ENCODE results near the gene COL8A2.
A peak's percentile ranks its signal among the peaks of the same experiment; 100 is the strongest.

COL8A2 gene

GRCh38 chr1:36091141-36091540, 33.9 kb downstream of the COL8A2 start:
- Histone ChIP-seq H3K36me3 (ENCODE audit: control insufficient read depth in 2 of 2, insufficient read depth in 1 of 2, low read length in 2 of 2) (peaks cover 4 to 63% of the 10 kb centered on the region in 2 experiments; a peak in 2 of 3 replicates), H3K4me1 (ENCODE audit: control insufficient read depth, insufficient read depth, low read length) (no peaks in the 10 kb centered on the region), H3K9me3 (ENCODE audit: control insufficient read depth, insufficient read depth, low read depth, low read length) (no peaks in the 10 kb centered on the region), H3K27ac (ENCODE audit: extremely low read depth, low read depth, low read length) (no peak overlapping the region), H3K4me3 (ENCODE audit: low read depth, low read length) (no peak overlapping the region)
- TF ChIP-seq ZBTB11 (tag by site-specific recombination; conservative IDR thresholded peaks at IDR 0.05; ENCODE audit: low read depth) = no peak
- no peak for TF ChIP-seq ZBTB1 (tag by site-specific recombination; IDR thresholded peaks at IDR 0.05)
- TF ChIP-seq ZNF175 (tag by site-specific recombination; IDR thresholded peaks at IDR 0.05) = no peak
- no peak for TF ChIP-seq REST (tag by site-specific recombination; IDR thresholded peaks at IDR 0.05)
- TF ChIP-seq ZSCAN16 (tag by site-specific recombination; IDR thresholded peaks at IDR 0.05) = no peak
- TF ChIP-seq ZNF571 (tag by site-specific recombination; IDR thresholded peaks at IDR 0.05) = no peak
- ChIA-PET CTCF (interaction anchor here (0.7 to 1.6 kb wide), 4 partner anchors 9 to 58 kb away, joined by 3 to 7 read pairs (median 4); partner anchors contain the start of gene TRAPPC3), POLR2A (no interaction called here)

GRCh38 chr1:36089393-36090121, 35.5 kb downstream of the COL8A2 start:
- Histone ChIP-seq H3K36me3 (ENCODE audit: control insufficient read depth in 2 of 2, insufficient read depth in 1 of 2, low read length in 2 of 2) (peaks cover 4 to 47% of the 10 kb centered on the region in 2 experiments; a peak in 2 of 3 replicates), H3K9me3 (ENCODE audit: control insufficient read depth, insufficient read depth, low read depth, low read length) (no peaks in the 10 kb centered on the region), H3K4me3 (ENCODE audit: low read depth, low read length) (peak overlapping the region; percentile 91), H3K4me1 (ENCODE audit: control insufficient read depth, insufficient read depth, low read length) (no peaks in the 10 kb centered on the region), H3K27ac (ENCODE audit: extremely low read depth, low read depth, low read length) (peak overlapping the region; percentile 65; the same call in 1 of the 2 replicates)
- ChIA-PET CTCF (interaction anchor here (1.0 to 1.1 kb wide), 3 partner anchors 8 to 206 kb away, joined by 3 to 4 read pairs (median 4); partner anchors contain the start of gene AGO1), POLR2A (no interaction called here)
- TF ChIP-seq EGR2 (tag by site-specific recombination; IDR thresholded peaks at IDR 0.05; ENCODE audit: low read depth) = peak; percentile 47
- no peak for TF ChIP-seq ZNF433 (tag by site-specific recombination; IDR thresholded peaks at IDR 0.05; ENCODE audit: low read depth)
- TF ChIP-seq ZNF639 (tag by site-specific recombination; IDR thresholded peaks at IDR 0.05) = no peak
- no peak for TF ChIP-seq ZNF510 (tag by site-specific recombination; IDR thresholded peaks at IDR 0.05; ENCODE audit: insufficient replicate concordance)
- peak; percentile 53 for TF ChIP-seq ZNF76 (tag by site-specific recombination; IDR thresholded peaks at IDR 0.05; ENCODE audit: borderline replicate concordance, low read depth)
- no peak for TF ChIP-seq ELK4 (IDR thresholded peaks at IDR 0.05; ENCODE audit: borderline replicate concordance, low read depth, low read length)
- no peak for TF ChIP-seq ZFP69B (tag by site-specific recombination; IDR thresholded peaks at IDR 0.05)
- TF ChIP-seq ZNF449 (tag by site-specific recombination; IDR thresholded peaks at IDR 0.05) = no peak
- no peak for TF ChIP-seq ZNF148 (tag by site-specific recombination; IDR thresholded peaks at IDR 0.05; ENCODE audit: borderline replicate concordance)
- TF ChIP-seq SP7 (tag by site-specific recombination; IDR thresholded peaks at IDR 0.05) = peak; percentile 26; the same call in 1 of the 2 replicates
- peak; percentile 46 for TF ChIP-seq INSM2 (tag by site-specific recombination; IDR thresholded peaks at IDR 0.05)
